Measurements from ENCODE around the gene CREB5.

DNA sequence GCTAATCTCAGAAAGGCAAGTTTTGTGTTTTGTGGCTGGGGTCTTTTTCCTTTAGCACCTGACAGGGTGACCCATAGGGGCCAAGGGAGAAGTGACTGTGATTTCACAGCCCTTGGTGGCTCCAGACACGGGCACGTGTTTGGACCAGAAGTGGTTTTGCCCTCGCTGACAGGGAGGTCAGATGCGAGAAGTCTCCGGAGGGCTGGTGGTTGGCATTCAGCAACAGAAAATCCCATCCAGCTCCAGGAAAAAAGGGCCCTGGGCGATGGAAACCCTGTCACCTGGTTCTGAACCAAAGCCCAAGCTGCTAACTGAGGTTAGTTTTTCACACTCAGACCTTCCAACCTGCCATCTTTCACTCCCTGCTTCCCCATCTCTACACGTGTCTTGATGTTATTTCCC, 272.9 kb downstream of the CREB5 start:
- TF ChIP-seq JUNB (IDR thresholded peaks at IDR 0.05; ENCODE audit: unreplicated experiment), result no peak
- no peak; a peak in 1 of 4 replicates for TF ChIP-seq CTCF (conservative IDR thresholded peaks at IDR 0.05; ENCODE audit: low read depth in 2 of 2)
- no peak for TF ChIP-seq EZH2phosphoT487 (IDR thresholded peaks at IDR 0.05; ENCODE audit: unreplicated experiment)
- TF ChIP-seq POLR2AphosphoS5 (IDR thresholded peaks at IDR 0.05; ENCODE audit: low read depth), result no peak
- no peak for TF ChIP-seq CREB1 (CRISPR knock-in tag; IDR thresholded peaks at IDR 0.05; ENCODE audit: low read depth)
- no peak for TF ChIP-seq EZH2 (IDR thresholded peaks at IDR 0.05; ENCODE audit: low read depth, unreplicated experiment)
- TF ChIP-seq REST (IDR thresholded peaks at IDR 0.05; ENCODE audit: unreplicated experiment), result no peak
- TF ChIP-seq ETS1 (IDR thresholded peaks at IDR 0.05), result no peak
- TF ChIP-seq ZNF462 (CRISPR knock-in tag; IDR thresholded peaks at IDR 0.05), result no peak
- no peak for TF ChIP-seq STAT1 (IDR thresholded peaks at IDR 0.05; ENCODE audit: unreplicated experiment)
- no peak for TF ChIP-seq ZNF331 (CRISPR knock-in tag; IDR thresholded peaks at IDR 0.05; ENCODE audit: low read depth)
- no peak for TF ChIP-seq NANOG (IDR thresholded peaks at IDR 0.05; ENCODE audit: borderline replicate concordance)
